A549 treated with Hydrocortisone at 1 μM for 4 hours (cell line): Measurements from ENCODE around the gene EDA2R. TPM values are rescaled to one million over a fixed set of nuclear protein-coding genes. Genes with fewer than 3 reads are reported as not detected.

Source experiments
- total RNA-seq: library from RNA; stranded (reverse); fragments of 200-300 nt; extraction: Qiagen RNA extraction; gene quantifications from 5 replicates; pipeline ENCODE4 v1.2.3, GENCODE V29; 2022

Gene EDA2R
- total RNA-seq, result 11.1 to 13.0 TPM (median 12.2 TPM) in 5 replicates

GRCh38 chrX:66638591-66639500, at the start of gene EDA2R:
Gene EDA2R (minus strand): TSS chrX:66639078. CDS start chrX:66616020, 23,058 bp downstream.

